IMR-90 (cell line): ENCODE data around the gene SLC35D3.

Experiments used
- BHLHE40 ChIP-seq: fragments of 150-350 bp; IDR thresholded peaks from 2 replicates; pipeline ENCODE4 v1.6.1; 2016; ENCODE audit warnings: mild to moderate bottlenecking, low read depth, low read length
- CEBPB ChIP-seq: IDR thresholded peaks from 2 replicates; pipeline ENCODE4 v1.6.1; 2012; ENCODE audit warnings: low read depth, low read length, improper control_type of control experiment
- CTCF ChIP-seq: conservative IDR thresholded peaks from 2 replicates; pipeline ENCODE4 v1.5.1; 2012; ENCODE audit warnings: mild to moderate bottlenecking, low read depth, low read length, improper control_type of control experiment
- FOS ChIP-seq: fragments of 150-350 bp; IDR thresholded peaks from 2 replicates; pipeline ENCODE4 v1.6.1; 2016; ENCODE audit warnings: low read depth, low read length
- POLR2A ChIP-seq: IDR thresholded peaks from 2 replicates; pipeline ENCODE4 v1.6.1; 2012; ENCODE audit warnings: mild to moderate bottlenecking, low read depth, low read length
- RCOR1 ChIP-seq: IDR thresholded peaks from 2 replicates; pipeline ENCODE4 v1.6.1; 2012; ENCODE audit warnings: mild to moderate bottlenecking, low read length, improper control_type of control experiment; ENCODE audit not compliant: insufficient replicate concordance
- RFX5 ChIP-seq: IDR thresholded peaks from 2 replicates; pipeline ENCODE4 v1.8.0; 2012; ENCODE audit warnings: low read depth, mild to moderate bottlenecking, low read length, moderate library complexity
- SMC3 ChIP-seq: fragments of 150-350 bp; IDR thresholded peaks from 2 replicates; pipeline ENCODE4 v1.6.1; 2016; ENCODE audit warnings: low read depth, mild to moderate bottlenecking, antibody characterized with exemption, low read length, moderate library complexity

- TF ChIP-seq CTCF (no peak), POLR2A (no peak), RCOR1 (no peak), SMC3 (no peak), CEBPB (no peak), FOS (no peak), RFX5 (no peak), BHLHE40 (no peak)
Observed at GRCh38 chr6:136893187-136893586, 28.9 kb upstream of the SLC35D3 start.
